ENCODE data around the gene CTTNBP2. TPM values are rescaled to one million over a fixed set of nuclear protein-coding genes. Genes with fewer than 3 reads are reported as not detected.
A peak's percentile ranks its signal among the peaks of the same experiment; 100 is the strongest.

Gene CTTNBP2
- total RNA-seq, 1 donor from 2014 or later = 1.8 TPM

DNA sequence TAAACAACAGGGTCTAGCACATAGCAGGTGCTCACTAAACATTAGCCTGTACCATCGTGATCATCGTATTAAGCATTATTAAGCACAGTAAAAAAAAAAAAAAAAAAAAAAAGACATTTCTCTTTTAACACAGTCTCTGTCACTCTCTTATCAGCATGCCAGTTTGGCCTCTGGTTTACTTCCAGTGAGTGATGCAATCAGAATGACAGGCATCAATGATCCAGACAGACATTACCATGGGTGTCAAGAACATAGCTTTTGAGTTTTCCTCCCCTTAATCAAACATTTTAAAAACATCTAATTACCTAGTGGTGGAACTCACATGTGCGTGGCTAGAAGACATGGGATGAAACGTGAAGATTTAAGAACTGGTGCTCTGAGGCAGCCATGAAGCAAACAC, 115.8 kb downstream of the CTTNBP2 start:
- TF ChIP-seq, protein P1, sequence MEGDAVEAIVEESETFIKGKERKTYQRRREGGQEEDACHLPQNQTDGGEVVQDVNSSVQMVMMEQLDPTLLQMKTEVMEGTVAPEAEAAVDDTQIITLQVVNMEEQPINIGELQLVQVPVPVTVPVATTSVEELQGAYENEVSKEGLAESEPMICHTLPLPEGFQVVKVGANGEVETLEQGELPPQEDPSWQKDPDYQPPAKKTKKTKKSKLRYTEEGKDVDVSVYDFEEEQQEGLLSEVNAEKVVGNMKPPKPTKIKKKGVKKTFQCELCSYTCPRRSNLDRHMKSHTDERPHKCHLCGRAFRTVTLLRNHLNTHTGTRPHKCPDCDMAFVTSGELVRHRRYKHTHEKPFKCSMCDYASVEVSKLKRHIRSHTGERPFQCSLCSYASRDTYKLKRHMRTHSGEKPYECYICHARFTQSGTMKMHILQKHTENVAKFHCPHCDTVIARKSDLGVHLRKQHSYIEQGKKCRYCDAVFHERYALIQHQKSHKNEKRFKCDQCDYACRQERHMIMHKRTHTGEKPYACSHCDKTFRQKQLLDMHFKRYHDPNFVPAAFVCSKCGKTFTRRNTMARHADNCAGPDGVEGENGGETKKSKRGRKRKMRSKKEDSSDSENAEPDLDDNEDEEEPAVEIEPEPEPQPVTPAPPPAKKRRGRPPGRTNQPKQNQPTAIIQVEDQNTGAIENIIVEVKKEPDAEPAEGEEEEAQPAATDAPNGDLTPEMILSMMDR (conservative IDR thresholded peaks at IDR 0.05; ENCODE audit: low read depth, low read length) = no peak
- no peak for DNase-seq (ENCODE audit: low read depth)
- H3K4me3 ChIP-seq (ENCODE audit: low read depth, low read length) = no peak overlapping the region

- no peak for DNase-seq (ENCODE audit: low read depth)
- TF ChIP-seq, protein P1 (conservative IDR thresholded peaks at IDR 0.05; ENCODE audit: low read depth, low read length) = no peak
- no peak overlapping the region for H3K4me3 ChIP-seq (ENCODE audit: low read depth, low read length)
Measured at GRCh38 chr7:117756586-117757085, 116.6 kb downstream of the CTTNBP2 start.

DNA sequence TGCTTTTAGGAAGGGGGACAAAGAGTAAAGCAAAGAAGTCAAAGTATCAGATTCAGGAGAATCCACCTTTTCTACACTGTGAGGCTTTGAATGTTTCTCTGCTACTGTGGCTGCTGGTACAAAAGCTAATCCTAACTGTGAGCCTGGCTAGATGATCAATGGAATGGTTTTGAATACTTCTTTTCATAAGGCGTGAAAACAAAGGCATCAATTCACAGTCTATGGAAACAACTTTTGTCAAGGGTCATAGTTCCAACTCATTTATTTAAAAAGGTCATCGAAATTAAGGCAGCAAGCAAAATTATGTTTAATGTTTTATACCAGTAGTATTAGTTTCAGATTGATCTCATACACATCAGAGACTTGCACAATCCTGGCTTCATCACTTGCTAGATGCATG, 118.1 kb downstream of the CTTNBP2 start:
- TF ChIP-seq, protein P1 (conservative IDR thresholded peaks at IDR 0.05; ENCODE audit: low read depth, low read length) = no peak

DNA sequence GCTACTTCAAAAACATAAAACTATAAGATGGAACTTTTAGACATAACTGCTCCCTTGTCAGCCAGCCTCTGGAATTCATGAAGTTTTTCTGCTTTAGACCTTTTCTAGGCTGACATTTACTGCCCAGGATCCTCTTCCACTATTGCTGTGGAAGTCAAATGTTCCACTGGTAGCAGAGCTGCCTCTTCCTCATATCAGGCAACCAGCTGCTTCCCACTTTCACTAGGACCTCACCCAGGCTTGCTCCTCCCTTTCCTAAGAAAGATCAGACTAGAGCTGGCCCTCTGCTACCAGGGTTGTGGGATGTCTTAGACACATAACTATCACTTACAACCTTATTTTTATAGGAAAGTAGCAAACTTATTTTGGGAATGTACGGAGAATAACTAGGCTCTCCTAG, 121.5 kb downstream of the CTTNBP2 start:
- TF ChIP-seq, protein P1 (conservative IDR thresholded peaks at IDR 0.05; ENCODE audit: low read depth, low read length) = no peak
- H3K4me3 ChIP-seq (ENCODE audit: low read depth, low read length) = no peak overlapping the region
- DNase-seq (ENCODE audit: low read depth) = no peak

More for the DNA sequence above, 118.1 kb downstream of the CTTNBP2 start:
- DNase-seq (ENCODE audit: low read depth) = no peak
- no peak overlapping the region for H3K4me3 ChIP-seq (ENCODE audit: low read depth, low read length)

DNA sequence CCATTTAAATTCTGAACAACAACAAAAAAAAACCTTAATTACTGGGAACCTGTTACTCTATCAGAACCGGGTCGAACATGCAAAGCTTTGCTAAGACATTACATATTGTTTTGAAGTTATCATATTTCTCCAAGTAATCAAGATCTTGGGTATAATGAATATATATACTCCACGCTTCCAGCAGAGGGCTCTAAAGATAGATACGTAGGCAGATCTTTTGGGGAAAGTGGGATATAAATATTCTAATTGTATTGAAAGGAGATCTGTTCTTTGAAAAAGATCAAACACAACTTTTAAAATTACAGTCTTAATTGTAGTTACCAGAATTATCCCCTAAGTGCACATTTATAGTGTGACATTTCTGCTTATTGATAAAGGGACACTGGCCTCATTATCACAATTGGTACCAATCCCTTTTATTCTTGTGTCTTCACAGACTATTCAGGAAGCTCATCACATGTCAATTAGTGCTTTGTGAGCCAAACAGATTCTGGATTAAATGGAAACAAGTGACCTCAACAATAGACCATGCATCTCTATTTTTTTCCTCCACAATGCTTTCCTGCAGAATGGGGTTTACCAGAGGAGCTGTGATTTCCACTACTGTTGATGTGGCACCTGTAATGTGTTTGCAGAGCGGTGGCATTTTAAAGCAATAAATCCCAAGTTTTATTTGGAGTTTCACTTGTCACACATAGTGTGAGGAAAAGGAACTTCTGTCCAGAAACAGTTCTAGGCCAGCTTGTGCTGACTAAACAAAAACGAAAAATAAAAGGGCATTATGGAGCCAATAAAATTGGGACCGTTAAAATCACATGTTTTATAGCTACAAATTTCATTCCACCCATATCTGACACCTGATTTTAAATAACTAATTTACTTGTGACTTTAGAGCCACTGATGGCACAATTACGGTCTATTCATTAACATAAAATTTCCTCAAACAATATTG, 122.4 kb downstream of the CTTNBP2 start:
- TF ChIP-seq, protein P1 (conservative IDR thresholded peaks at IDR 0.05; ENCODE audit: low read depth, low read length) = peak; percentile 69
- no peak for DNase-seq (ENCODE audit: low read depth)
- H3K4me3 ChIP-seq (ENCODE audit: low read depth, low read length) = no peak overlapping the region

GRCh38 chr7:117741962-117742361, 131.3 kb downstream of the CTTNBP2 start:
- DNase-seq (ENCODE audit: low read depth) = no peak
- H3K4me3 ChIP-seq (ENCODE audit: low read depth, low read length) = no peak overlapping the region
- TF ChIP-seq, protein P1 (conservative IDR thresholded peaks at IDR 0.05; ENCODE audit: low read depth, low read length) = no peak
